Loucy (cell line): ENCODE data around the gene MGAT4B.

Experiments used
- H2AFZ ChIP-seq: fragments of 200-600 bp; sonication (generic); 2 replicates; pipeline ENCODE4 v1.6.0; 2016; ENCODE audit warnings: antibody characterized with exemption, mild to moderate bottlenecking, low read length, moderate library complexity
- H3F3A ChIP-seq: fragments of 200-600 bp; 2 replicates; pipeline ENCODE4 v1.6.0; 2016; ENCODE audit warnings: antibody characterized with exemption, low read depth, mild to moderate bottlenecking
- H3K27me3 ChIP-seq: fragments of 200-600 bp; sonication (generic); 2 replicates; pipeline ENCODE4 v1.6.1; 2014; ENCODE audit warnings: low read length, mild to moderate bottlenecking; ENCODE audit not compliant: insufficient read depth, poor library complexity, severe bottlenecking
- H3K36me3 ChIP-seq: fragments of 200-600 bp; sonication (generic); 2 replicates; pipeline ENCODE4 v1.6.1; 2016; ENCODE audit warnings: low read length; ENCODE audit not compliant: insufficient read depth
- H3K4me1 ChIP-seq: fragments of 200-600 bp; sonication (generic); 2 replicates; pipeline ENCODE4 v1.5.1; 2014; ENCODE audit warnings: low read length, mild to moderate bottlenecking; ENCODE audit not compliant: insufficient read depth, poor library complexity, severe bottlenecking
- H3K4me2 ChIP-seq: fragments of 200-600 bp; sonication (generic); 2 replicates; pipeline ENCODE4 v1.6.0; 2014; ENCODE audit warnings: antibody characterized with exemption, low read length, low read depth, mild to moderate bottlenecking; ENCODE audit not compliant: poor library complexity, severe bottlenecking
- H3K4me3 ChIP-seq: fragments of 200-600 bp; sonication (generic); 2 replicates; pipeline ENCODE4 v1.5.1; 2014; ENCODE audit warnings: low read length, mild to moderate bottlenecking, mixed read lengths; ENCODE audit not compliant: poor library complexity, severe bottlenecking
- H3K79me2 ChIP-seq: fragments of 200-600 bp; sonication (generic); 2 replicates; pipeline ENCODE4 v1.6.1; 2014; ENCODE audit warnings: low read length; ENCODE audit not compliant: insufficient read depth
- H3K9ac ChIP-seq: fragments of 200-600 bp; sonication (generic); 2 replicates; pipeline ENCODE4 v1.6.0; 2014; ENCODE audit warnings: mild to moderate bottlenecking, low read depth, low read length, moderate library complexity; ENCODE audit not compliant: poor library complexity, severe bottlenecking
- H3K9me2 ChIP-seq: fragments of 200-600 bp; sonication (generic); replicated peaks from 2 replicates; pipeline ENCODE4 v1.6.1; 2016; ENCODE audit warnings: low read depth, low read length, mixed read lengths
- H3K9me3 ChIP-seq: fragments of 200-600 bp; sonication (generic); 2 replicates; pipeline ENCODE4 v1.6.1; 2014; ENCODE audit warnings: mild to moderate bottlenecking, antibody characterized with exemption, low read length, low read depth; ENCODE audit not compliant: insufficient read depth
- H4K20me1 ChIP-seq: fragments of 200-600 bp; sonication (generic); 2 replicates; pipeline ENCODE4 v1.6.0; 2014; ENCODE audit warnings: antibody characterized with exemption, low read length, mild to moderate bottlenecking; ENCODE audit not compliant: insufficient read depth, poor library complexity, severe bottlenecking
- EZH2phosphoT487 ChIP-seq: fragments of 200-600 bp; IDR thresholded peaks from 2 replicates; pipeline ENCODE4 v1.6.1; 2018; ENCODE audit warnings: antibody characterized with exemption, mild to moderate bottlenecking, moderate library complexity, borderline replicate concordance
- TF ChIP-seq, protein P1 (sequence below): fragments of 200-600 bp; sonication (generic); conservative IDR thresholded peaks from 2 replicates; pipeline ENCODE4 v1.5.1; 2014; ENCODE audit warnings: mild to moderate bottlenecking, antibody characterized with exemption, low read length

Gene MGAT4B

DNA sequence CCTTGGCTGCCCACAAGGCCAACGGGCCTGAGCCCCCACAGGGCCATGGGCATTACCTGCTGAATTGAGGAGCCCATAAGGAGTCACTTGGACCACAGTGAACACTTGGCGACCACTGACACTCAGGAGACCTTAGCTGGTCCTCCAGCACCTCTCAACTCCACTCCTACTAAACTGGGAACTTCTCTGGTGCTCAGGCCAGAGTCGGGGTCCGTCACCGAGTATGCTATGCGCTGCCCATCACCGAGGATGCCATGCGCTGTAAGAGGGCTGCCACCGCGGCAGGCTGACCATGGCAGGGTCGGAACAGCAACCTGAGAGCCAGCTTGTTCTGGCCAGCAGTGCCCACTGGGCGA is 13.4 kb upstream of the MGAT4B start:
- Histone ChIP-seq H2AFZ (no peak overlapping the region), H3K27me3 (no peaks in the 10 kb centered on the region), H3K9me3 (no peaks in the 10 kb centered on the region), H3K4me3 (peak overlapping the region; percentile 79), H3K4me1 (peaks cover 12% of the 10 kb centered on the region), H3K4me2 (peak overlapping the region; percentile 73), H3K9me2 (no peaks in the 10 kb centered on the region), H3K36me3 (no peaks in the 10 kb centered on the region), H3F3A (no peaks in the 10 kb centered on the region), H4K20me1 (peaks cover 8% of the 10 kb centered on the region), H3K9ac (peak overlapping the region; percentile 82), H3K79me2 (peaks cover 13% of the 10 kb centered on the region; the same call in 1 of the 2 replicates)
- TF ChIP-seq, protein P1, sequence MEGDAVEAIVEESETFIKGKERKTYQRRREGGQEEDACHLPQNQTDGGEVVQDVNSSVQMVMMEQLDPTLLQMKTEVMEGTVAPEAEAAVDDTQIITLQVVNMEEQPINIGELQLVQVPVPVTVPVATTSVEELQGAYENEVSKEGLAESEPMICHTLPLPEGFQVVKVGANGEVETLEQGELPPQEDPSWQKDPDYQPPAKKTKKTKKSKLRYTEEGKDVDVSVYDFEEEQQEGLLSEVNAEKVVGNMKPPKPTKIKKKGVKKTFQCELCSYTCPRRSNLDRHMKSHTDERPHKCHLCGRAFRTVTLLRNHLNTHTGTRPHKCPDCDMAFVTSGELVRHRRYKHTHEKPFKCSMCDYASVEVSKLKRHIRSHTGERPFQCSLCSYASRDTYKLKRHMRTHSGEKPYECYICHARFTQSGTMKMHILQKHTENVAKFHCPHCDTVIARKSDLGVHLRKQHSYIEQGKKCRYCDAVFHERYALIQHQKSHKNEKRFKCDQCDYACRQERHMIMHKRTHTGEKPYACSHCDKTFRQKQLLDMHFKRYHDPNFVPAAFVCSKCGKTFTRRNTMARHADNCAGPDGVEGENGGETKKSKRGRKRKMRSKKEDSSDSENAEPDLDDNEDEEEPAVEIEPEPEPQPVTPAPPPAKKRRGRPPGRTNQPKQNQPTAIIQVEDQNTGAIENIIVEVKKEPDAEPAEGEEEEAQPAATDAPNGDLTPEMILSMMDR = no peak
- TF ChIP-seq EZH2phosphoT487 = no peak

DNA sequence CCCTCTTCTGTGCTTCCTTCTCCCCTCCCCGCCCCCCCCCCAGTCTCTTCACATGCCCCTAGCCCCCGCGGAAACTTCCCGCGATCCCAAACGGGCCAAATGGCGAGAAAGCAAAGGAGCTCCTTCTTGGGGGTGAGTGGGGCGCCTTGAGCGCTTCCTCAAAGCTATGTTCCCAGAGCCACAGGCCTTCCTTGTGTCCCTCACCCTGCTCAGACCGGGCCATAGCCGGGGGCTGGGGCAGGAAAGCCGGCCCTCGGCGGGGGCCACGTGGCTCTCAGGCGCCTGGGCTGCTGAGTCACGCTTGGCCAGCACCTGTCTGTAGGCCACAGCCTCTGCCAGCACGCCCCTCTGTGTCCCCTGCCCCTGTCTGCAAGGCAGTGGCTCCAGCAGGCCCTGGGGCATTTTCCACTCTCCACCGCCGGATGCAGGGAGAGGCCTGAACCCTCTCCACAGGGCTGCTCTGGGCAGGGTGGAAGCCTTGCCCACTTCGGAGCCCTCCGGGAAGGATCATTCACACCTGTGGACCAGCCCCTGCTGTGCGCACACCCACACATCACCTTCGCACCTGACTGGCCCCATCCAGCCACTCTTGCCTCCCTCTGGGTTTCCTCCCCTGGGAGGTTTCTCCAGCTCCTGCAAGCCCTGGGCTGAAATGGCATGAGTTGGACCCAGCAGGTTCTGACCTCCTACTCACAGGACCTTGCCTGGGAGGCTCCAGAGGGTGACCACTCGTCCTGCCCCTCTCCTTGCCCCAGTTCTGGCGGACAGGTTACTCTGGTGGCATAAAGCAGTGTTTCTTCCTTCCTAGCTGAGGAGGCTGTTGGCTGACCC is 12.8 kb upstream of the MGAT4B start:
- H3K9ac ChIP-seq = peak overlapping the region; percentile 50

DNA sequence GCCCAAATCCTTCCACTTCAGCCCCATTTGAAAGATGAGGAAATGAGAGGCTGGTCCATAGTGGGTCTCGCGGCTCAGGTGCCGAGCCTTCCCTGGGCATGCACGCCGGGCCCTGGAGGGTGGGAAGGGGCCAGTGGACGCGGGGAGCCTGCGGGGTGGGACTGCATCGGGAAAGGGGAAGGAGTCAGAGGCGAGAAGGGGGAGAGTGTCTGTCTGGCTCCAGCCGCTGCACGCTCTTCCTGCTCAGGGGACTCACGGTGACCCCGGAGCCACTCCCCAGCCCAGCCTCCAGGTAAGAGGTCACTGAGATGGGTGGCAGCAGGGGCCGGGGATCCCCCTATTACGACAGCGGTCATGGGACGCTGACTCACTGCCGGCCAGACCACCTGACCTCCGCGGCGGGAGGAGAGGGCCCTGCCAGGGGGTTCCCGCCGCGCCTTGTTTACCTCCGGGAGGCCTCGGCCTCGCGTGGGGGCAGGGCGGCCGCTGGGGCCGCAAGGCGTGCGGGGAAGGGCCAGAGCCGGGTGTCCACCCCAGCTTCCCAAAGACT is 12.2 kb upstream of the MGAT4B start:
- H3K36me3 ChIP-seq = no peaks in the 10 kb centered on the region
- H3K9ac ChIP-seq = peak overlapping the region; percentile 50
- no peaks in the 10 kb centered on the region for H3K27me3 ChIP-seq
- no peaks in the 10 kb centered on the region for H3F3A ChIP-seq
- H4K20me1 ChIP-seq = peaks cover 8% of the 10 kb centered on the region
- H3K4me3 ChIP-seq = peak overlapping the region; percentile 79
- H3K9me2 ChIP-seq = no peaks in the 10 kb centered on the region
- H2AFZ ChIP-seq = no peak overlapping the region
- H3K79me2 ChIP-seq = peaks cover 13% of the 10 kb centered on the region; the same call in 1 of the 2 replicates
- TF ChIP-seq, protein P1 = no peak
- no peak for TF ChIP-seq EZH2phosphoT487
- H3K4me1 ChIP-seq = peaks cover 12% of the 10 kb centered on the region
- no peaks in the 10 kb centered on the region for H3K9me3 ChIP-seq
- H3K4me2 ChIP-seq = peak overlapping the region; percentile 73

More for the DNA sequence above, 12.8 kb upstream of the MGAT4B start:
- Histone ChIP-seq H3K4me2 (peak overlapping the region; percentile 73), H3K27me3 (no peaks in the 10 kb centered on the region), H3K79me2 (peaks cover 13% of the 10 kb centered on the region; the same call in 1 of the 2 replicates), H3K4me1 (peaks cover 12% of the 10 kb centered on the region), H3K9me3 (no peaks in the 10 kb centered on the region), H3K4me3 (peak overlapping the region; percentile 79), H4K20me1 (peaks cover 8% of the 10 kb centered on the region), H3K36me3 (no peaks in the 10 kb centered on the region), H3F3A (no peaks in the 10 kb centered on the region), H2AFZ (no peak overlapping the region), H3K9me2 (no peaks in the 10 kb centered on the region)
- no peak for TF ChIP-seq EZH2phosphoT487
- TF ChIP-seq, protein P1 = no peak
